Stomach (tissue), 9 donors: Measurements from ENCODE around the gene MYO18B. TPM values are rescaled to one million over a fixed set of nuclear protein-coding genes. Genes with fewer than 3 reads are reported as not detected.

Experiments
- DNase-seq, 2 donors: peaks; one replicate each; pipeline versions ENCODE4 v3.0.0 to v3.0.0-alpha.2; 2013 to 2019
- H3K27ac ChIP-seq, 5 donors: fragments of 200-600 bp in 4 of 5; sonication (generic) in 4 of 5; one replicate each; pipeline ENCODE4 v1.5.1; 2013 to 2019; ENCODE audit warnings: mild to moderate bottlenecking in 1 of 5, moderate library complexity in 1 of 5
- H3K27me3 ChIP-seq, 3 donors: fragments of 200-600 bp; sonication (generic); one replicate each; pipeline ENCODE4 v1.5.1; 2017 to 2019; ENCODE audit warnings: mixed run types in 1 of 3
- H3K36me3 ChIP-seq, 4 donors: fragments of 200-600 bp; sonication (generic); 1 replicate in 3 of 4; 2 replicates in 1 of 4; pipeline ENCODE4 v1.5.1; 2016 to 2019
- H3K4me1 ChIP-seq, 4 donors: fragments of 200-600 bp; sonication (generic); one replicate each; pipeline ENCODE4 v1.5.1; 2016 to 2019
- H3K4me3 ChIP-seq, 4 donors: fragments of 200-600 bp; sonication (generic) in 3 of 4; one replicate each; pipeline ENCODE4 v1.5.1; 2016 to 2019; ENCODE audit warnings: mild to moderate bottlenecking in 1 of 4
- H3K9me3 ChIP-seq, 4 donors: fragments of 200-600 bp; sonication (generic); one replicate each; pipeline ENCODE4 v1.5.1; 2016 to 2019
- EP300 ChIP-seq: sonication (generic); formaldehyde crosslinking; IDR thresholded peaks from one replicate; pipeline ENCODE4 v1.6.1; 2017; ENCODE audit warnings: antibody characterized with exemption
- POLR2A ChIP-seq, 4 donors: fragments of 450-650 bp; IDR thresholded peaks; one replicate each; pipeline ENCODE4 v1.6.1; 2016; ENCODE audit warnings: antibody characterized with exemption in 4 of 4, control low read depth in 2 of 4, mild to moderate bottlenecking in 1 of 4, moderate library complexity in 1 of 4
- POLR2AphosphoS5 ChIP-seq, 3 donors: sonication (generic); formaldehyde crosslinking; IDR thresholded peaks; one replicate each; pipeline ENCODE4 v1.6.1; 2016; ENCODE audit warnings: antibody characterized with exemption in 3 of 3
- WGBS, 5 donors: extraction: QIAGEN DNeasy Blood & Tissue Kit in 3 of 5; methylation state at CpG; one replicate each; pipeline versions ENCODE4 v1.1.5 to v1.1.7; 2013 to 2018; 5-methylcytosine and 5-hydroxymethylcytosine counted together
- intact Hi-C: fragments of 100-400 bp; cut with DNase I; formaldehyde crosslinking; loops from one replicate; pipeline ENCODE4 v1.15.1; 2023; ENCODE audit warnings: low total_unique reads
- polyA plus RNA-seq, 3 donors: library from polyadenylated mRNA; stranded (reverse); fragments of 200-250 nt; gene quantifications; one replicate each; pipeline ENCODE4 v1.2.3, GENCODE V29; 2013
- total RNA-seq, 5 donors: library from RNA; depleted of rRNA; stranded (reverse); fragments of >200 nt; gene quantifications; one replicate each; pipeline versions ENCODE4 v1.1.0 to v1.2.3, GENCODE V29; 2014 to 2016
- TF ChIP-seq, protein P1 (sequence below), 7 experiments: fragments of 450-650 bp in 4 of 7; fragments of 200-600 bp in 3 of 7; sonication (generic) in 3 of 7; IDR thresholded peaks; one replicate each; pipeline ENCODE4 v1.5.1; 2016 to 2019; ENCODE audit warnings: antibody characterized with exemption in 7 of 7, control low read depth in 2 of 7, mild to moderate bottlenecking in 1 of 7
- donor health status: healthy with polysubstance abuse.
- donor health status: Bipolar disorder and iron deficiency.
- donor health status: healthy.

MYO18B gene
- total and polyA plus RNA-seq, 8 donors = 0.31 to 7.6 (median 0.92) TPM; not detected in 1

DNA sequence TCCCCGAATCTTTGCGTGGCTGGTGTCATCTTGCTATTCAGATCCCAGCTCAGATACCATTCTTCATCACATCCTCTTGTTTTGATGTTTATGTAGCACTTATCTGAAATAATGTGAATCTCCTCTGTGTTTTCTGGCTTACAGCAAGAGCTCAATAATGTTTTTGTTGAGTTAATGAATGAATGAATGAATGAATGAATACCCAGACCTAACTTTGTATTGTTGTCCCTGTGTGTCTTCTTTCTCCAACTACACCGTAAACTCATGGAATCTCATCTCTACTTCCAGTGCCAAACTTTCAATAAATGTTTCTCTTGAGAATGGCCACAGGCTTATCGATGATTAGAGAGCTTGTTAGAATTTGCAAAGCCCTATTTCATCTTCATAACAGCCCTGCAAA lies 110.2 kb downstream of the MYO18B start:
- H3K4me1 ChIP-seq = no peaks in the 10 kb centered on the region
- no peak for DNase-seq
- H3K9me3 ChIP-seq = no peaks in the 10 kb centered on the region
- intact Hi-C loops = no loop called here
- H3K27me3 ChIP-seq = peaks cover 0 to 44% (median 5%) of the 10 kb centered on the region in 3 donors
- 76 to 93% (median 89%) methylated on average over 4 of the region's 4 CpGs for WGBS, 5 donors
- H3K27ac ChIP-seq = no peak overlapping the region
- no peak for TF ChIP-seq POLR2AphosphoS5 (IDR thresholded peaks at IDR 0.05)
- no peak for TF ChIP-seq POLR2A (IDR thresholded peaks at IDR 0.05)
- TF ChIP-seq, protein P1, sequence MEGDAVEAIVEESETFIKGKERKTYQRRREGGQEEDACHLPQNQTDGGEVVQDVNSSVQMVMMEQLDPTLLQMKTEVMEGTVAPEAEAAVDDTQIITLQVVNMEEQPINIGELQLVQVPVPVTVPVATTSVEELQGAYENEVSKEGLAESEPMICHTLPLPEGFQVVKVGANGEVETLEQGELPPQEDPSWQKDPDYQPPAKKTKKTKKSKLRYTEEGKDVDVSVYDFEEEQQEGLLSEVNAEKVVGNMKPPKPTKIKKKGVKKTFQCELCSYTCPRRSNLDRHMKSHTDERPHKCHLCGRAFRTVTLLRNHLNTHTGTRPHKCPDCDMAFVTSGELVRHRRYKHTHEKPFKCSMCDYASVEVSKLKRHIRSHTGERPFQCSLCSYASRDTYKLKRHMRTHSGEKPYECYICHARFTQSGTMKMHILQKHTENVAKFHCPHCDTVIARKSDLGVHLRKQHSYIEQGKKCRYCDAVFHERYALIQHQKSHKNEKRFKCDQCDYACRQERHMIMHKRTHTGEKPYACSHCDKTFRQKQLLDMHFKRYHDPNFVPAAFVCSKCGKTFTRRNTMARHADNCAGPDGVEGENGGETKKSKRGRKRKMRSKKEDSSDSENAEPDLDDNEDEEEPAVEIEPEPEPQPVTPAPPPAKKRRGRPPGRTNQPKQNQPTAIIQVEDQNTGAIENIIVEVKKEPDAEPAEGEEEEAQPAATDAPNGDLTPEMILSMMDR (IDR thresholded peaks at IDR 0.05) = no peak
- TF ChIP-seq EP300 = no peak
- H3K36me3 ChIP-seq = no peaks in the 10 kb centered on the region
- H3K4me3 ChIP-seq = no peak overlapping the region

DNA sequence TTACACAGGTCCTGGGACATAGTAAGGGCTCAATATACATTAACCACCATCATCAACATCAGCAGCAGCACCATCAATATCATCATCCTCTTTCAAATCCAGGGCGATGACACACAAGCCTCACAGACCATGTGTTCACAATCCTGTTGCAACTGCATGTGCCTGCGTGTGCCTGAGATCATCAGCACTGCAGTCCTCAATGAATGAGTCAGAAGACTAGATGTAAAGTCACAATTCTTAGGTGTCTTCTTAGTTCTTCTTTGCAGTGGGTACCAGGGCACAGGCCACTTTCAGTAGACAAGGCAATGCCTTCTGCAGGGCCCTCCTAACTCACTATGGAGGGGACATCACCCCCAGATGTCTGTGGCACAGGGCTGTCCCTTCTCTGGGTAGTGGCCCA lies 111.1 kb downstream of the MYO18B start:
- no peaks in the 10 kb centered on the region for H3K4me1 ChIP-seq
- TF ChIP-seq POLR2AphosphoS5 (IDR thresholded peaks at IDR 0.05) (no peak), EP300 (no peak), POLR2A (IDR thresholded peaks at IDR 0.05) (no peak)
- TF ChIP-seq, protein P1 (IDR thresholded peaks at IDR 0.05) = no peak
- no peaks in the 10 kb centered on the region for H3K36me3 ChIP-seq
- no peak overlapping the region for H3K27ac ChIP-seq
- no peak for DNase-seq
- 68 to 100% (median 78%) methylated on average over 2 of the region's 2 CpGs for WGBS, 5 donors
- intact Hi-C loops = no loop called here
- no peaks in the 10 kb centered on the region for H3K9me3 ChIP-seq
- peaks cover 0 to 45% (median 5%) of the 10 kb centered on the region in 3 donors for H3K27me3 ChIP-seq
- no peak overlapping the region for H3K4me3 ChIP-seq

DNA sequence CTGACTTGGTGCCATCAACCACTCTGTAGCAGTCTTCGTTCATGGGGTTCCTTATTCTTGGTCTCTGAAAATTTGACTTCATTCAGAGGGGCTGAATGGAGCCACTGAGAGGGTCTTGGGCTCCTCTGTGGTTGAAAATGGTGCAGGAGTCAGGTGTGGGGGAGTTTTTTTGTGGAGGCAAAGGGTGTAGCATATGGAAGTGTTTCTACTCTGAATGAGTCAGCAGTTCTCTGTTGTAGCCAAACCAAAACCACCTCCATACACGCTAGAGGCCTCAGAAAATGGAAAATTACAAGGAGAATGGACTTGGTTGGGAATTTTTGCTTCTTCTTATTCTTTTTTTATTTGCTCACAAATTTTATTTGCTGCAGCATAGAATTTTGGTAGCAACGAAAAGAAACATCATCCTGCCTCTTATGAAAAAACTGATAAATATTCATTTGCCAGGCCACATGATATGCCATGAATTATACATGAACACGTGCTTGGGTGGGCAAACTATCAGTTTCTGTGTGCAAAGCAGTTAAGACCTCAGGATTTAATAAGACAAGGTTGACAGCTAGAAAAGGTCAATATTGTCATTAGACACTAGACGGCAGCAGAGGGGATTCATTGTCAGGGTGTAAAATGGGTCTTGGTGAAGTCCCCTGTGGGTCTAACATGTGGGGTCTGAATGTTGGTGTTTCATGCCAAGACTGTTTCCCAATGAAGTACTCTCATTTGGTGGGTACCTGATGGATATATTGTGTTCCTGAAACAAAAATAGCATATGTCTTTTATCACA lies 111.7 kb downstream of the MYO18B start:
- H3K36me3 ChIP-seq = no peaks in the 10 kb centered on the region
- no peak for DNase-seq
- no peaks in the 10 kb centered on the region for H3K4me1 ChIP-seq
- no peaks in the 10 kb centered on the region for H3K9me3 ChIP-seq
- H3K4me3 ChIP-seq = no peak overlapping the region
- WGBS, 5 donors = 31 to 43% (median 36%) methylated on average over 5 of the region's 5 CpGs
- peaks cover 0 to 50% (median 5%) of the 10 kb centered on the region in 3 donors for H3K27me3 ChIP-seq
- intact Hi-C loops = no loop called here
- no peak for TF ChIP-seq POLR2A (IDR thresholded peaks at IDR 0.05)
- no peak for TF ChIP-seq EP300
- H3K27ac ChIP-seq = no peak overlapping the region

DNA sequence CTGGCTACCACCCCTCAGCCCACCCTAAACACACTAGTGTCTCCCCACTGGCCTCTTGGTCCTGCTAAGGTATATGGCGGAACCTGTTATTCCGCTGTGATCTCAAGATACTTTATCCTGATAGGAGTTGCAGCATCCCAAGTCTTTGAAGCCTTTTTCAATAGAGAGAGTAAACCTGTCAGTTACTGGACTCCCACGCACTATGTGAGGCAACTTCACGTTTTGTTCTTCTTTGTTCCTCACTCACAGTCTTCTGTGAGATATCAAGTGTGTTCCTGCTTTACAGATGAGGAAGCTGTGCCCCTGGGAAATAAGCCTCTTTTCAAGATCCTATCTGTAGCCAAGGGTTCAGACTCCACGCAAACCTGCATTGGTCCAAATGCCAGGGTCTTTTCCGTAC lies 127.8 kb downstream of the MYO18B start:
- TF ChIP-seq EP300 = no peak
- no peak for TF ChIP-seq POLR2AphosphoS5 (IDR thresholded peaks at IDR 0.05)
- TF ChIP-seq, protein P1 (IDR thresholded peaks at IDR 0.05) = no peak
- no peaks in the 10 kb centered on the region for H3K4me1 ChIP-seq
- DNase-seq = no peak
- WGBS, 5 donors = 78 to 90% (median 79%) methylated on average over 6 of the region's 6 CpGs
- no peaks in the 10 kb centered on the region for H3K36me3 ChIP-seq
- intact Hi-C loops = no loop called here
- H3K27me3 ChIP-seq = peaks cover 0 to 12% (median 0%) of the 10 kb centered on the region in 3 donors
- H3K4me3 ChIP-seq = no peak overlapping the region
- H3K9me3 ChIP-seq = no peaks in the 10 kb centered on the region
- H3K27ac ChIP-seq = no peak overlapping the region

DNA sequence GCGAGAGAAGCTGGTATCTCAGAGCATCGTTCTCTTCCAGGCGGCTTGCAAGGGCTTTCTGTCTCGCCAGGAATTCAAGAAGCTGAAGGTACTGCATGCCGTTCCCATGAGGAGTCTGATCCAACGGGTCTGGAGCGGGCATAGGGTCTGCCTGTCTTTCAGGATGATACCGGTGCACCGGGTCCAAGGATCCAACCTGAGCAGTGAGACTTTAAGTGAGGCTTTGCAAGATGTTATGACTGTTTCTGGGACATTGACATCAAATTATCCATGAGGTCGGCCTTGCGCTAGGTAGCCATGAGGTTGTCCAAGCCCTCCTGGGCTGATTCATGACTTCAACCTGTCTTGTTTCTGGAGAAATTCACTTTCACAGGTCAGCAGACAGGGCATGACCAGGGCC lies 132.3 kb downstream of the MYO18B start:
- H3K9me3 ChIP-seq = no peaks in the 10 kb centered on the region
- 86 to 94% (median 90%) methylated on average over 8 to 11 of the region's 11 CpGs for WGBS, 5 donors
- no peak for DNase-seq

More for the DNA sequence above, 132.3 kb downstream of the MYO18B start:
- intact Hi-C loops = no loop called here
- H3K27ac ChIP-seq = no peak overlapping the region
- H3K4me1 ChIP-seq = no peaks in the 10 kb centered on the region
- no peak for TF ChIP-seq EP300
- TF ChIP-seq, protein P1 (IDR thresholded peaks at IDR 0.05) = no peak
- no peak for TF ChIP-seq POLR2A (IDR thresholded peaks at IDR 0.05)
- TF ChIP-seq POLR2AphosphoS5 (IDR thresholded peaks at IDR 0.05) = no peak
- no peaks in the 10 kb centered on the region for H3K36me3 ChIP-seq
- H3K4me3 ChIP-seq = no peak overlapping the region
- H3K27me3 ChIP-seq = peaks cover 0 to 31% (median 0%) of the 10 kb centered on the region in 3 donors
